GM12801 (cell line): ENCODE data around the gene SPANXA1.
"Not testable (repeated sequence)": the region's sequence is repeated elsewhere in the genome, so short reads cannot be mapped to it uniquely, and the experiment has no call there.

ENCODE experiments used
- TF ChIP-seq, protein P1 (sequence below): IDR thresholded peaks from one replicate; pipeline ENCODE4 v1.5.1; 2011; ENCODE audit warnings: control low read depth; ENCODE audit not compliant: insufficient read length; ENCODE audit errors: extremely low read depth

SPANXA1 gene, protein sequence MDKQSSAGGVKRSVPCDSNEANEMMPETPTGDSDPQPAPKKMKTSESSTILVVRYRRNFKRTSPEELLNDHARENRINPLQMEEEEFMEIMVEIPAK

DNA sequence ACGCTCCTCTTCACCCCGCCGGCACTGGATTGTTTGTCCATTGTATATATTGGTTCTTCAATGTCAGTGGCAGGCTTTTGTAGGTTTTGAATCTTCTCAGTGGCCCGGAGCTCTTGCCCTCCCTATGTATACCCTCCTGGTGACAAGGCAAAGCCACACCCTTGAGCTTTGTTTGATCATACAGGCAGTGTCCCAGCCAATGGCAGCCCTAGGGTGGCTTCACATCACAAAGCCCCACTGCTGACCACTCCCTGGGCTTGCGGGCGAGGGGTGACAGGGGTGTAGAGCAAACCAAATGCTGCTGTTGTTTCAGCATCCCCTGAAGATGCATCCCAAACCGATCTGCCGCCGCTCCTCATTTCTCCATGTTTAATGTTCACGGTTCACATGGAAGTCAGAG lies at the start of gene SPANXA1:
Gene SPANXA1 (minus strand): TSS at position 101 of the 400 bp plus-strand sequence. CDS start 60 bp downstream, at position 41.
- TF ChIP-seq, protein P1, sequence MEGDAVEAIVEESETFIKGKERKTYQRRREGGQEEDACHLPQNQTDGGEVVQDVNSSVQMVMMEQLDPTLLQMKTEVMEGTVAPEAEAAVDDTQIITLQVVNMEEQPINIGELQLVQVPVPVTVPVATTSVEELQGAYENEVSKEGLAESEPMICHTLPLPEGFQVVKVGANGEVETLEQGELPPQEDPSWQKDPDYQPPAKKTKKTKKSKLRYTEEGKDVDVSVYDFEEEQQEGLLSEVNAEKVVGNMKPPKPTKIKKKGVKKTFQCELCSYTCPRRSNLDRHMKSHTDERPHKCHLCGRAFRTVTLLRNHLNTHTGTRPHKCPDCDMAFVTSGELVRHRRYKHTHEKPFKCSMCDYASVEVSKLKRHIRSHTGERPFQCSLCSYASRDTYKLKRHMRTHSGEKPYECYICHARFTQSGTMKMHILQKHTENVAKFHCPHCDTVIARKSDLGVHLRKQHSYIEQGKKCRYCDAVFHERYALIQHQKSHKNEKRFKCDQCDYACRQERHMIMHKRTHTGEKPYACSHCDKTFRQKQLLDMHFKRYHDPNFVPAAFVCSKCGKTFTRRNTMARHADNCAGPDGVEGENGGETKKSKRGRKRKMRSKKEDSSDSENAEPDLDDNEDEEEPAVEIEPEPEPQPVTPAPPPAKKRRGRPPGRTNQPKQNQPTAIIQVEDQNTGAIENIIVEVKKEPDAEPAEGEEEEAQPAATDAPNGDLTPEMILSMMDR: not testable (repeated sequence)

DNA sequence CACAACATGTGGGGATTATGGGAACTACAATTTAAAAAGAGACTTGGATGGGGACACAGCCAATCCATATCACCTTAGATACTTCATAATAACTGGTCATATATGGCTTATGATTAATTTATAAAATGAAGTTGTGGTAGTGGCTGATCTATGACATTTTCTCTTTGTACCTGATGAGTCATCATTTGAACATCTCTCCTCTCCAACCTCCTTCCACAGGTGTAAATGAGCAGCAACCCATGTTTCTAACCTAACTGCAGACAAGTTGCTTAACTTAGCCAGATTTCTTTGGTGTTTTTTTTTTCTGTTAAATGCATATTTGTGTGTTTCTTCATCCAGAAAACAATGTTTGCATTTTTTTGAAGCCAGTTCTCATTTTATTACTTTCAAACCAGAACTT lies 47.6 kb upstream of the SPANXA1 start:
- TF ChIP-seq, protein P1: no peak

DNA sequence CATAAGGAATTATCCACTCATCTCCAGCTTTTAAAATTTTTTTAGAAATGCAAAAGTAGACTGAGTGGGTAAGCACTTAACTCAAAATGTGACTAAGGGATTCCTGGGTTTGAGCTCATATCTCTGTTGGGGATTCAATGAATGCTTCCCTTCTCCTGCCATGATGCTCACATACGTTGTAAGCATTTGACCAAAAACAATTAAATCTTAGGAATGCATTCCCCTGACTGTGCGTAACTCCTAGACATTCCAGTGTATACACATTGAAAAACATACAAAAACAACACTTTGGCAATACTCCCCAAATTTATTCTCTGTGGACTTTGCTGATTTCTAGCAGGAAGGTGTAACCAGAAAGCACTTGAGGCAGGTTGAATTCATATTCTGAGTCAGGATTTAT lies 34.8 kb upstream of the SPANXA1 start:
- TF ChIP-seq, protein P1: no peak

DNA sequence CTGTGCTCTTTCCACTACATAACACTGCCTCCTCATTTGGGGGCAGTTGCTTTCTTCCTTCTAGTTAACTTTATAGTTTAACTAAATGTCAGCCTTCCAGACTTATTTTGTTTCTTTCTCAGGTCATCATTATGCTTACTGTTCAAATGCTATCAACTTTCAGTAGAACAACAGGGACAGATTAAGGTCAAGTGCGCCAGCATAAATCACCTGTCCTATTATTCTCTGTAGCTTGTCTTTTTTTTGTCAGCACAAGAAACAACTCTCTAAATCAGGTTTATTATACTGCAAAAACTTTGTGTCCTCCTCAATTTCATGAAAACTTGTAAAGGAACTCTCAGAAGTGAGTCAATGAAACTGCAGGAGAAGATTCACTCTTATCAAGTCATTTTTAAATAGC lies 24.6 kb upstream of the SPANXA1 start:
- TF ChIP-seq, protein P1: no peak

DNA sequence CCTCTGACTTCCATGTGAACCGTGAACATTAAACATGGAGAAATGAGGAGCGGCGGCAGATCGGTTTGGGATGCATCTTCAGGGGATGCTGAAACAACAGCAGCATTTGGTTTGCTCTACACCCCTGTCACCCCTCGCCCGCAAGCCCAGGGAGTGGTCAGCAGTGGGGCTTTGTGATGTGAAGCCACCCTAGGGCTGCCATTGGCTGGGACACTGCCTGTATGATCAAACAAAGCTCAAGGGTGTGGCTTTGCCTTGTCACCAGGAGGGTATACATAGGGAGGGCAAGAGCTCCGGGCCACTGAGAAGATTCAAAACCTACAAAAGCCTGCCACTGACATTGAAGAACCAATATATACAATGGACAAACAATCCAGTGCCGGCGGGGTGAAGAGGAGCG lies 4.9 kb upstream of the SPANXA1 start, which contains the start of gene SPANXA2:
Gene SPANXA2 (plus strand): TSS at position 301 of the 400 bp plus-strand sequence. CDS start 60 bp downstream, at position 361.
- TF ChIP-seq, protein P1: not testable (repeated sequence)
